Stimulated activated naive B cell treated with anti-CD40 and anti-IgM and Interleukin-4, amounts not matched to agents 10 μg/mL and 1 μg/mL and 100 μg/mL, for 72 hours (primary cell): ENCODE results near the gene NDUFAF5.

Source experiments
- ATAC-seq, 2 donors: fragments of 150-1000 bp; cut with Tn5 transposase; replicated peaks; 2 replicates each; pipeline ENCODE4 v1.10.0; 2021; ENCODE audit warnings: moderate library complexity in 1 of 2
- DNase-seq: peaks from one replicate; pipeline ENCODE4 v3.0.0; 2021
- H3K27ac Mint-ChIP-seq: one replicate; pipeline ENCODE4 v1.8.0; 2022; ENCODE audit warnings: mild to moderate bottlenecking, mixed read lengths
- H3K27me3 Mint-ChIP-seq, 2 donors: one replicate each; pipeline ENCODE4 v1.8.0; 2022; ENCODE audit warnings: mixed read lengths in 2 of 2
- H3K36me3 Mint-ChIP-seq, 2 donors: one replicate each; pipeline ENCODE4 v1.8.0; 2022; ENCODE audit warnings: mixed read lengths in 2 of 2, mild to moderate bottlenecking in 1 of 2
- H3K4me1 Mint-ChIP-seq, 2 donors: one replicate each; pipeline ENCODE4 v1.8.0; 2022; ENCODE audit warnings: mixed read lengths in 2 of 2, mild to moderate bottlenecking in 1 of 2
- H3K4me3 Mint-ChIP-seq, 2 donors: one replicate each; pipeline ENCODE4 v1.8.0; 2022; ENCODE audit warnings: mild to moderate bottlenecking in 2 of 2, mixed read lengths in 2 of 2, moderate library complexity in 1 of 2
- H3K9me3 Mint-ChIP-seq, 2 donors: one replicate each; pipeline ENCODE4 v1.8.0; 2022; ENCODE audit warnings: mixed read lengths in 2 of 2, mild to moderate bottlenecking in 1 of 2

NDUFAF5 gene

DNA sequence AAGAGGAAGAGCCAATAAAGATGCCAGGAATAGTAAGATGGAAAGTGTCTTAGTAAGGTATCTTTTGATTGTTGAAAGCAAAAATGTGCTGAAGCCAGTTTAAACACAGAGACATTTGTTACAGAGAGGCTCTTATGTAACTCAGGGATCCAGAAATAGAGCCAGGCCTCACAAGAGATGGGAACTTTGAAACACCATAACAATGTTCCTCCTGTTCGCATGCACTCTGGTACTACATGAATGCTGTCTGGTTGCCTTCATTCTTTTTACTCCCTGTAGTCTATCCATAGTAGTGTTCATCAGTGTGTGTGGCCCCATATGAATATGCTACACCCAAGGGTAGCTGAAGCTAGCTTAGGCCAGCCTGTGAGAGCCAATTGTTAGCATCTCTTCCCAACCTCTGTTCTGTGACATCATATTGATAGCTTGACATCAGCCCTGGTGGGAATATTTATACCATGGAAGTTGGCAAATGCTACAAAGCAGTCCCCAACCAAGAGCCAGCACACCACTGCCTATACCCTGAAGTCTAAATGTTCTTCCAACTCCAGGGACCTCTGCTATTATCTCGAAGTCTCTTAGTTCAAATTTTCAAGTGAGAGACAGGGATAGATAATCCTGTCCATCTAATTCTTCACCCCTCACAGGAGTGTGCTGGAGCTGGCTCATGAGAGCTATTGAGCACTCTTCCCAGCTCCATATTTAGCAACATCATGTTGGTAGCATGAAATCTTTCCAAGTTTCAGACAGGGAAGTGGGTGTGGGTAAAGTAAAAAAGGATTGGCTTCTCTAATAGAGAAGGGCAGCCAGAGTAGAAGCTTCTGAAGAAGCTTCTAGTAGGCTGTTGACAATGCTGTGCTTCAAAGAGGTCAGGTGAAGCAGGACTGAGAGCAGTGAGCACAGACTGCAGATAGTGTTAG, 7.0 kb downstream of the NDUFAF5 start:
- ATAC-seq (no peak), DNase-seq (no peak)
- peaks cover 33 to 63% of the 10 kb centered on the region in 2 donors for H3K36me3 Mint-ChIP-seq
- H3K27ac Mint-ChIP-seq, result no peak overlapping the region
- H3K27me3 Mint-ChIP-seq, result no peaks in the 10 kb centered on the region
- H3K4me3 Mint-ChIP-seq, result no peak overlapping the region
- no peaks in the 10 kb centered on the region for H3K9me3 Mint-ChIP-seq
- peaks cover 4 to 14% of the 10 kb centered on the region in 2 donors for H3K4me1 Mint-ChIP-seq

DNA sequence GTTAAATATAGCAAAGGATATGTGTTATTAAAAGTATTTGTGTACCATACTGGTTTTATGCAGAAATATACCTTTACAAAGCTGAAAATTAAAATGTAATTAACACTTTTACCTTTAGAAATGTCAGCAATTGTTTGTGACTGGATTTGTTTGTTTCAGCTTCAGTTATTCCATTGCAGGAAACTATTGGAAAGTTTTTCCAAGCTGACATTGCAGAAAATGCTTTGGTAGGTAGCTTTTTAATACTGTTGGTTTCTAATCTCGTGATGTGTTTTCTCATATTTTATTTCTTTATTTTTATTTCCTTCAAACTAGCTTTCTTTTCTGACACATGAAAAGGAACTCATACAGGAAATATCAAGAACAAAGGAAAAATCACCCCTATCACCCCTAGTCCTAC, 8.2 kb downstream of the NDUFAF5 start:
- Mint-ChIP-seq H3K27me3 (no peaks in the 10 kb centered on the region), H3K36me3 (peaks cover 36 to 61% of the 10 kb centered on the region in 2 donors), H3K9me3 (no peaks in the 10 kb centered on the region), H3K4me1 (peaks cover 1 to 8% of the 10 kb centered on the region in 2 donors), H3K4me3 (no peak overlapping the region), H3K27ac (no peak overlapping the region)
- DNase-seq (no peak), ATAC-seq (no peak)

DNA sequence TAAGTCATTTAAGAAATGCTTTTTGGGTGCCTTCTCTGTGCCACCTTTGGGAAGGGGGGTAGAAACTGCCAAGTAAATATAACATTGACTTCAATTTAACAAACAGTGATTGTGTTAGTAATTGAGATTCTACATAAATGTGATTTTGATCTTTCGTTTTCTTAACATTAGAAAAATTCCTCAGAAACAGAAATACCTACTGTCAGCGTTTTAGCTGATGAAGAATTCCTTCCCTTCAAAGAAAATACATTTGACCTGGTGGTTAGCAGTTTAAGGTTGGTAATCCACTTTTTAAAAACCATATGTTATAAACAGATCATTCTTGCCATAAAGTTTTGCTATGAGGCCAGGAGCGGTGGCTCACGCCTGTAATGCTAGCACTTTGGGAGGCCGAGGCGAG, 9.8 kb downstream of the NDUFAF5 start:
- no peak overlapping the region for H3K27ac Mint-ChIP-seq
- peaks cover 36 to 64% of the 10 kb centered on the region in 2 donors for H3K36me3 Mint-ChIP-seq

DNA sequence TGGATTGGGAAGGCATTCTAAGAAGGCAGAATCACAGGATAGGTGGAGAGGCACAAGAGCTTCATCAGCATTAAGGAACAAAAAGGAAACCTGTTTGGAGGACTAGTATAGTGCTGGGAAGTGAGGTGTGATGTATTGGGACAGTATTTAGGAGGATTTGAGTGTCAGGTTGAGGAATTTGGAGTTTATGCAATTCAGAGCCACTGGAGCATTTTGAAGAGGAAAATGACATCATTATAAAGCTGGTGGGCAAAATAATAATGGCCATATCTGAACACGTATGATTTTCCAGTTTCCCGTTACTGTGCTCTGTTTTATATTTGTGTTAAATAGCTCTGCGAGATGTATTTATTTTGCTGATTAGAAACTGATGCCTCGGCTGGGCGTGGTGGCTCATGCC, 14.2 kb downstream of the NDUFAF5 start:
- Mint-ChIP-seq H3K36me3 (peaks cover 19 to 49% of the 10 kb centered on the region in 2 donors), H3K9me3 (no peaks in the 10 kb centered on the region)

More for the DNA sequence above, 9.8 kb downstream of the NDUFAF5 start:
- Mint-ChIP-seq H3K9me3 (no peaks in the 10 kb centered on the region), H3K4me1 (peaks cover 0 to 8% of the 10 kb centered on the region in 2 donors), H3K4me3 (no peak overlapping the region), H3K27me3 (no peaks in the 10 kb centered on the region)
- DNase-seq, result no peak
- ATAC-seq, result no peak

DNA sequence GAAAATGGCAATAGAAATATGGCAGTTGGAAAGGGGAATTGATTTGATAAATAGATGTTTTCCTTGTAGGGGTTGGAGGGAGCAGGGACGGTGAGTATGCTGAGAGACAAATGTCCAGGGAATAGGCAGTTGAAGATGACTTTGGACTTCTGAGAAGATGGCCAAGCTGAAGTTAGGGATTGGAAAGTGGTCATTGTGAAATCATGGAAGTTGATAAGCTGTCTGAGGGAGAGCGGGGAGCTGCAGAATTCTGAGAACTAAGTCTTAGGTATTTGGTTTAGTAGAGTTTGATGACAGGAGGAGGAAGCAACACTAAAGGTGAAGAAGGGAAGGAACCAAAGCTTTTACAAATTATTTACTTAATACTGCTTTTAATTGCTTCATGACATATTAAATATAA, 15.1 kb downstream of the NDUFAF5 start:
- H3K4me1 Mint-ChIP-seq, result no peaks in the 10 kb centered on the region
- ATAC-seq (no peak), DNase-seq (no peak)
- no peak overlapping the region for H3K27ac Mint-ChIP-seq
- H3K4me3 Mint-ChIP-seq, result no peak overlapping the region
- peaks cover 18 to 52% of the 10 kb centered on the region in 2 donors for H3K36me3 Mint-ChIP-seq
- H3K9me3 Mint-ChIP-seq, result no peaks in the 10 kb centered on the region
- H3K27me3 Mint-ChIP-seq, result no peaks in the 10 kb centered on the region

More for the DNA sequence above, 14.2 kb downstream of the NDUFAF5 start:
- Mint-ChIP-seq H3K4me1 (no peaks in the 10 kb centered on the region), H3K4me3 (no peak overlapping the region), H3K27ac (no peak overlapping the region), H3K27me3 (no peaks in the 10 kb centered on the region)
- ATAC-seq (no peak), DNase-seq (no peak)

DNA sequence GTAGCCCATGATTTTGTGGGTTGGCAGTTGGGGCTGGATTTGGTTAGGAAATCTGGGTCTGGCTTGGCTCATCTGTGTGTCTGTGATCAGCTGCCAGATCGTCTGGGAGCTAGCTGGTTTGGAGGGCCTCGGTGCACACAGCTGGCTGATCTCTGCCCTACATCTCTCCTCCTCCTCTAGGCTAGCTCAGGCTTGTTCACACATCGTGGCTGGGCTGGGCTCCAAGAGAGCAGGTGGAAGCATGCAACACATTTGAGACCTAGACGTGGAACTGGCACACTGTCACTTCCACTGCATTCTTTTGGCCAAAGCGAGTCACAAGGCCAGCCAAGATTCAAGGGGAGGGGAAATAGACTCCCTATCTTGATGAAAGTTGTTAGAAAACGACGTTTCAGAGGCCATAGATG, 15.9 kb downstream of the NDUFAF5 start:
- Mint-ChIP-seq H3K27me3 (no peaks in the 10 kb centered on the region), H3K36me3 (peaks cover 18 to 46% of the 10 kb centered on the region in 2 donors), H3K4me3 (no peak overlapping the region), H3K4me1 (no peaks in the 10 kb centered on the region), H3K27ac (no peak overlapping the region), H3K9me3 (no peaks in the 10 kb centered on the region)
- DNase-seq (no peak), ATAC-seq (no peak)

DNA sequence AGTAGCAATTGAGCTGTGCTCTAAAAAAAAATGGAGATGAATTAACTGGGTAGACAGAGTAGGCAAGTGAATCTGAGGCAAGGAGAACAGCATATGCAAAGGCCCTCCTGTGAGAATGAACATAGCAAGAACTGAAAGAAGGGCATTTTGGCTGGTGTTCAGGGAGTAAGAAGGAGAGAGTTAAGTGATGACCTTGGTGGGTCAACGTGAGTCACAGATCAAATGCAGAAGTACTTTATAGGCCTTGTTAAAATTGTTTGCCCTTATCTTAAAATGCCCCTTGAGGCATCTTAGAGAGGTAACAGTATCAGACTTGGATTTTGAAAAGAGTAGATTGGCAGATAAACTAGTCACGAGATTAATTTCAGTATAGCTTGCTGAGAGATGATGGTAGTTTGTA, 24.5 kb downstream of the NDUFAF5 start:
- ATAC-seq, result no peak
- no peak for DNase-seq
- no peaks in the 10 kb centered on the region for H3K4me1 Mint-ChIP-seq

DNA sequence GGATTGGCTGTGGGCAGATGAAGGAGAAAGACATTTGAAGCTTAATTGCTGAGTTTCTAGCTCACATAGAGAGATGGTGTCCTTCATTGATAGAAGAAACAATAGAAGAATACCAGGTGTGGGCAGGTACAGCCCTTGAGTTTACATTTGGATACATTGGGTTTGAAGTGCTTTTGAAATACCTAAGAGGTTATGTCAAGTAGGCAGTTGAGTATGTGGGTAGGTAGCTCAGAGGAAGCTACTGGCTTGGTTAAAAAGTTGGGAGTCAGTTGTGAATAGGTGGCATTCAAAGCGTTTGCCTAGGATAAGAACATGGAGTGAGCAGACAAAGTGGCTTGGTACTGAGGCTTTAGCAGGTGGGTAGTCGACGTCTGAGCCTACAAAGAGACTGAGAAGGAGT, 25.0 kb downstream of the NDUFAF5 start:
- Mint-ChIP-seq H3K27ac (no peak overlapping the region), H3K27me3 (no peaks in the 10 kb centered on the region), H3K9me3 (no peaks in the 10 kb centered on the region), H3K36me3 (peaks cover 5 to 12% of the 10 kb centered on the region in 2 donors), H3K4me3 (no peak overlapping the region), H3K4me1 (no peaks in the 10 kb centered on the region)
- DNase-seq, result no peak
- no peak for ATAC-seq

More for the DNA sequence above, 24.5 kb downstream of the NDUFAF5 start:
- Mint-ChIP-seq H3K4me3 (no peak overlapping the region), H3K27me3 (no peaks in the 10 kb centered on the region), H3K36me3 (peaks cover 9 to 15% of the 10 kb centered on the region in 2 donors), H3K9me3 (no peaks in the 10 kb centered on the region), H3K27ac (no peak overlapping the region)

DNA sequence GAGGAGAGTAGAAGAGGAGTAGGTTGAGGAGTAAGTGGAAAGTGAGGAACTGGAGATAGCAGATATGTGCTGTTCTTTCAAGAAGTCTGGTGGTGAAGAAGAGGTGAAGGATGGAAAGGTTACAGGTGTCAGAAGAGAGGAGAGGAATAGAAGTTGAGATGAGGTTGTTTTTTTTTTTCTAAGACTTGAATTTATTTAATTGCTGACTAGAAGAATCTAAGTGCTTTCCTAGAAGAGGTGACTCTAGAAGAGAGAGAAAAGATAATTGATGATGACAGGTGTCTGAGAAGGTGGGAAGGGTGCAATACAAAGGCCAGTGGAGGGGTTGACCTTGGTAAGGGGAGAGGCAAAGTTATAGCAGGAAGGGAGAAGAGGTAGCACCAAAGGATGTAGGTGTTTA, 25.6 kb downstream of the NDUFAF5 start:
- Mint-ChIP-seq H3K9me3 (no peaks in the 10 kb centered on the region), H3K4me3 (no peak overlapping the region), H3K4me1 (no peaks in the 10 kb centered on the region), H3K27ac (no peak overlapping the region), H3K27me3 (no peaks in the 10 kb centered on the region), H3K36me3 (peaks cover 5 to 12% of the 10 kb centered on the region in 2 donors)
- DNase-seq (no peak), ATAC-seq (no peak)

DNA sequence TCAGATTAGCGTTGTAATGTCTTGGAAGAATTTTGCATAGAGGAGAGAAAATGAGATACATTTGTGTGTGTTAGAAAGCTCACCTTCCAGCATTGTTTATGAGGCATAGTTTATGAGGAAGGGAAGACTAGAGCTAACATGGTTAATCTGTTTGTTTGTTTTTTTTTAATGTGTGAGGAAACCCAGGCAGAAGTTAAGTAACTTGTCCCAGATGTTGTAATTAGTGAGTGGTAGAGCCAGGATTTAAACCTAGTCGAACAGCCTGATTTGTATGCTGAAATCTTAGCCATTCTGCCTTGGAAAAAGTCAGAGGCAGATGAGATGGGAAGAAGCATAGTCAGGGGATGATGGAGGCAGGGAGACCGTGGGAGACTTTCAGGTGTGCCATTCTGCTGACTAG, 29.1 kb downstream of the NDUFAF5 start:
- Mint-ChIP-seq H3K4me1 (peaks cover 7 to 11% of the 10 kb centered on the region in 2 donors), H3K9me3 (no peaks in the 10 kb centered on the region), H3K27ac (peak overlapping the region; percentile 66), H3K27me3 (no peaks in the 10 kb centered on the region), H3K36me3 (peaks cover 12 to 19% of the 10 kb centered on the region in 2 donors), H3K4me3 (no peak overlapping the region)
- DNase-seq (no peak), ATAC-seq (no peak)

DNA sequence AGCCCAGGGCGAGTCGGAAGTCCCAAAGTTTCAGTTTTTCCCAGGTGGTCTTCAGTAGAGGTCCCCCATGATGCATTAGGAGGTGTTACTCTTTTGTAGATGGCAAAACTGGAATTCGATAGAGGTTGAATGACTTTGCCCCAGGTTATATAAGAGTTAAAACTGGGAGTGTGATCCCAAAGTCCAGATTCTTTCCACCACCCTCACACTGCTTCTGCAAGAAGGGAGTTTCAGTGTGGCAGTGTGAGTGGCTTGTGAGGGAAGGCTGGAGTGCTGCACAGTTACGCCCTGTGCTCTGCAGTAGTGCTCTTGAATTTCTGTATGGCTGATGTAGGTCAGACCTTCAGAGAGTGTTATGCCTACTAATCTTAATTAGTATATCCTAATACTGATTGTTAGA, 29.8 kb downstream of the NDUFAF5 start:
- no peaks in the 10 kb centered on the region for H3K27me3 Mint-ChIP-seq
- ATAC-seq, result no peak
- H3K27ac Mint-ChIP-seq, result no peak overlapping the region
- peaks cover 12 to 19% of the 10 kb centered on the region in 2 donors for H3K36me3 Mint-ChIP-seq
- no peak for DNase-seq
- H3K4me1 Mint-ChIP-seq, result peaks cover 7 to 11% of the 10 kb centered on the region in 2 donors
- H3K4me3 Mint-ChIP-seq, result no peak overlapping the region
- H3K9me3 Mint-ChIP-seq, result no peaks in the 10 kb centered on the region

DNA sequence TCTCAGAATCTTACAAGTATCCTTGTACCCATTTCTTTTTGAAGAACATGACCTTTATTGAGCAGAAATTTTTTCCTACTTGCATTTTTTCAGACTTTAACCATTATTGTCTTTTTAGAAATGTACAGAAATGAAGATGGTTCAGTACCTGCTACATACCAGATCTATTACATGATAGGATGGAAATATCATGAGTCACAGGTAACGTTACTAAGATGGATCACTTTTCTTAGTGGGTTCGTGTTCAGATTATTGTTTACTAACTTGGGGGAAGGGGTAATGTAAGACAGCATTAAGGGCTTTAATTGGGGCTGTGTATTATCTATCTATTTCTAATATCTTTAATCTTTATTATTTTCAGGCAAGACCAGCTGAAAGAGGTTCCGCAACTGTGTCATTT, 31.9 kb downstream of the NDUFAF5 start:
- H3K4me1 Mint-ChIP-seq, result peaks cover 7 to 11% of the 10 kb centered on the region in 2 donors
- no peak for DNase-seq

DNA sequence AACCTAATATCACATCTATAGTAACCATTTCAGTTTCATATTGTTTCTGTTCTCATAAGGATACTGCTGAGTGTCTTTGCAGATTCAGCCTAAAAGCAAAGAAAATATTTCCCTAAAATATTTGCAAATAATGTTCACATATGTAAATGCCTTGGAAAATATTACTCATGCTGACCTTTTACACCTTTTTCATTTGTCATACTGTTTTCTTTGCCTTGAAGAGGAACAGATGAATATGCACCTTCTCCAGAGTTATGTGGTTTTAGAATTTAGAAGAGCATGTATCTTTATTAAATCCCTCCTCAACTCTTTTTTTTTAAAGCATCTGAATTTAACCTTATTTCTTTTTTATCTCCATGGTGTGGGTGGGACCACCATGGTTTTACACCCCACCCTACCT, 32.5 kb downstream of the NDUFAF5 start:
- no peaks in the 10 kb centered on the region for H3K9me3 Mint-ChIP-seq
- H3K4me1 Mint-ChIP-seq, result peaks cover 7 to 11% of the 10 kb centered on the region in 2 donors
- peak overlapping the region; percentile 66 for H3K27ac Mint-ChIP-seq
- peaks cover 12 to 19% of the 10 kb centered on the region in 2 donors for H3K36me3 Mint-ChIP-seq
- H3K4me3 Mint-ChIP-seq, result no peak overlapping the region
- DNase-seq (no peak), ATAC-seq (peak; percentile 57 to 70)
- no peaks in the 10 kb centered on the region for H3K27me3 Mint-ChIP-seq

More for the DNA sequence above, 31.9 kb downstream of the NDUFAF5 start:
- H3K9me3 Mint-ChIP-seq, result no peaks in the 10 kb centered on the region
- peak overlapping the region; percentile 9 for H3K27ac Mint-ChIP-seq
- no peak overlapping the region for H3K4me3 Mint-ChIP-seq
- ATAC-seq, result no peak
- no peaks in the 10 kb centered on the region for H3K27me3 Mint-ChIP-seq
- peaks cover 12 to 19% of the 10 kb centered on the region in 2 donors for H3K36me3 Mint-ChIP-seq

DNA sequence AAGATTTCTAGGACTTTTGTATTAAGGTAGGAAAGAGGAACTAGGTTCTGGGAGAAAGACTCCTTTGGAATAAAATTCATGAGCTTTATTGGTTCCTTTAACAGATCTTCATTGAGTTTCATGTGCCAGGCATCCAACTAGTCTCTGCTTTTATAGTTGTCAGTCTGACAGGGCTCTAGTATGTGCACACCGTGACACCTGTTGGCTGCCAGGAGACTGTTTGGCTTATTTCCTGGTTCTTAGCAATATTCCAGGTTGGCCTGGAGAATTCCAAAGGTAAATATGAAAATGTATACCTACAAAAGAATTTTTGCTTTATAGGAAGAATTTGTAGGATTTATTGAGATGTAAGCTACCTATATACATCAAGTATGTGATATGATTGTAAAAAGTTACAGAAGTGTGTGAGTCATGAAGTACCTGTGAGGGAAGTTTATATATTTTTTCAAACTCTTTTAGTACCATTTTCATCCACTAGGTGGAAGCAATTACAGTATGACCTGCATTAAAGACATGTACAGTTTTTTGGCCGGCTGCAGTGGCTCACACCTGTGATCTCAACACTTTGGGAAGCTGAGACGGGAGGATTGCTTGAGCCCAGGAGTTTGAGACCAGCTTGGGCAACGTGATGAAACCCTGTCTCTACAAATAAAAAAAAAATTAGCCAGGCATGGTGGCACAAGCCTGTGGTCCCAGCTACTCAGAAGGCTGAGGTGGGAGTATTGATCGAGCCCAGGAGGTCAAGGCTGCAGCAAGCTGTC, 35.2 kb downstream of the NDUFAF5 start:
- no peak for DNase-seq
- no peak overlapping the region for H3K27ac Mint-ChIP-seq
- H3K4me3 Mint-ChIP-seq, result no peak overlapping the region
- no peaks in the 10 kb centered on the region for H3K27me3 Mint-ChIP-seq
- ATAC-seq, result peak; percentile 81 to 83
- H3K36me3 Mint-ChIP-seq, result peaks cover 7 to 11% of the 10 kb centered on the region in 2 donors
- no peaks in the 10 kb centered on the region for H3K9me3 Mint-ChIP-seq
- H3K4me1 Mint-ChIP-seq, result peaks cover 7 to 11% of the 10 kb centered on the region in 2 donors
